HG03103 (cell line): ENCODE measurements around the gene DNM3.

Experiments
- ATAC-seq: cut with Tn5 transposase; IDR thresholded peaks from one replicate; pipeline ENCODE4 v1.9.1; 2021; ENCODE audit warnings: low read depth; ENCODE audit not compliant: unreplicated experiment

DNM3 gene

GRCh38 chr1:172132836-172133235 is 291.5 kb downstream of the DNM3 start:
- ATAC-seq = no peak

GRCh38 chr1:172134087-172134731 is 292.9 kb downstream of the DNM3 start:
- no peak for ATAC-seq

GRCh38 chr1:172135076-172135672 is 293.9 kb downstream of the DNM3 start:
- ATAC-seq = no peak

DNA sequence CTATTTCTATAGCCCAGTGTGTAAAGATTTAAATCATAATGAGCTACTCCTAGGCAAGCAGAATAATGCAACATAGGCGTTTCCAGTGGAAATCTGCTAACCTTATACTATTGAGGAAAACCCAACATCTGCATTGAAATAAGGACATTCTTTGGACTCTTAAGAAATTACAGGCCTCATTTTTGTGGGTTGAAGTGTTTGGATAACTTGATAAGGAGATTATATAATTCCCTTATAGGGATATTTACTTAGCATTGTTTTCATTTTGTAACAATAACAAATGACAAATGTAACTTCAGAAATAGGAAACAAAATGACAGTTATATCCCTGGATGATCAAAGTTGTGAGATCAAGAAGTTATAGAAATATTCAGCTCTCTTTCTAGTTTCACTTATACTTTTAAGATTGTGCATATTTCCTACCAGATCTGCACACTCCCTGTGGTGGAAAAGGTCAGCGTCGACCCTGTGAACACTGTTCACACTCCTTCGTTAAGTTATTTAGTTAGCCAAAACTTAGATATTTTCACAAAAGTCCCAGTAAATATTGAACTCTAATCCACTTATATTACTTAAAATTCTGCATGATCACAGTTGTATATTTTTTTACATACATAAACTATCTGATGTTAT is 294.8 kb downstream of the DNM3 start:
- no peak for ATAC-seq

DNA sequence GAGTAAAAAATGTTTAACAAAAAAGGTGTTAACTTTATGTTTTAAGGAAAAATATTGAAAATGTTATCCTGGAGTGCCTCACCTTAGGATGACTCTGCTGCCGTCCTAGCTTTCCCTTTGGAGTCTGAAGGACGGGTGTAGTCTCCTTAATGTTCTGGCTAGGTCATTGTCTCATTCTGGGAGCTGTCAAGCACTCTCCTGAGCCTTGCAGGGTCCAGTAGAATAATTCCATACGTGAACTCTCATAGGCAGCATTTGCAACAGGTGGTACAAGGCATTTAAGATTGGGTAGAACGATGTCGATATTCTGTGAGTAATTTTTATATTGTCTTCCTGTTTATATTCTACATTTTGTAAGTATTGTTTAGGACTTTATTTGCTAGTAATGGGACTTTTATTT is 295.6 kb downstream of the DNM3 start:
- no peak for ATAC-seq

- no peak for ATAC-seq
Measured at GRCh38 chr1:172137703-172138454, 296.6 kb downstream of the DNM3 start.

GRCh38 chr1:172138634-172139033 is 297.3 kb downstream of the DNM3 start:
- no peak for ATAC-seq

- no peak for ATAC-seq
Measured at GRCh38 chr1:172139196-172139595, 297.9 kb downstream of the DNM3 start.

- ATAC-seq = no peak
Measured at GRCh38 chr1:172140072-172140471, 298.8 kb downstream of the DNM3 start.

- ATAC-seq = no peak
Measured at GRCh38 chr1:172140591-172140990, 299.3 kb downstream of the DNM3 start.

GRCh38 chr1:172141341-172141881 is 300.1 kb downstream of the DNM3 start:
- no peak for ATAC-seq

GRCh38 chr1:172142324-172142723 is 301.0 kb downstream of the DNM3 start:
- ATAC-seq = no peak

GRCh38 chr1:172143384-172144055 is 302.2 kb downstream of the DNM3 start:
- ATAC-seq = no peak

- no peak for ATAC-seq
Measured at GRCh38 chr1:172144445-172145061, 303.3 kb downstream of the DNM3 start.

DNA sequence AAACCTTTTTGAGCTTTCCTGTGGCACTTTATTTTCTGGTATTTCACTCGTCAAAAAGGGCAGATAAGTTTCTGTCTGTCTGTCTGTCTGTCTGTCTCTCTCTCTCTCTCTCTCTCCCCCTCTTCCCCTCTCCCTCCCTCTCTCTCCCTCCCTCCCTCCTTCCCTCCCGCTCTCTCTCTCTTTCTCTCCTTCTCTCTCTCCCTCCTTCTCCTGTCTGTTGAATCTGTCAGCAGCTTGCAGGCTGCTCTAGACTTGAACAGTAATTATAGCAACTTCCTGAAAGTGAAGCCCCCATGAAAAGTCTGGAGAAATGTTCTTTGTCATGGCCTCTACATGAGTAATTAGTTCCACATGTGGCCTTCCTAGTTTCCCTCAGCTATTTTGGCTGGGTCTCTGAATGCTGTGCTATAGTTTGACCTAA is 303.9 kb downstream of the DNM3 start:
- ATAC-seq = no peak

GRCh38 chr1:172145656-172146055 is 304.4 kb downstream of the DNM3 start:
- ATAC-seq = no peak

GRCh38 chr1:172146141-172146850 is 305.0 kb downstream of the DNM3 start:
- no peak for ATAC-seq

DNA sequence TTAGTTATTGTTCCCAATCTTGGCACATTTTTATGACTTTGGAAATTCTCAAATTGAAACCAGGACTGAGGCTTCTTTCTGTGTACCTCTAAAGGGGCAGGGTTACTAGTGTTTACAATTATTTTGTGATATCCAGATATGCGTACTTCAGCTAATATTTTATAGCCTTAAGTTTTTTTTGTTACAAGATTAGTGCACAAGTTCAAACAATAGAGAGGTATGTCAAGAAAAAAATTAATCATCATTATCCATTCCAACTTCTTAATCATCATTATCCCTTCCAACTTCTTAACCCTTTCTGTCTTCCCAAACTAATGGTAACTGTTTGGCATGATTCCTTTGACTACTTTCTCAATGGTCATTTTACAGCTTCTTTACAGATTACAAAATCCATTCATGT is 306.2 kb downstream of the DNM3 start:
- ATAC-seq = no peak

DNA sequence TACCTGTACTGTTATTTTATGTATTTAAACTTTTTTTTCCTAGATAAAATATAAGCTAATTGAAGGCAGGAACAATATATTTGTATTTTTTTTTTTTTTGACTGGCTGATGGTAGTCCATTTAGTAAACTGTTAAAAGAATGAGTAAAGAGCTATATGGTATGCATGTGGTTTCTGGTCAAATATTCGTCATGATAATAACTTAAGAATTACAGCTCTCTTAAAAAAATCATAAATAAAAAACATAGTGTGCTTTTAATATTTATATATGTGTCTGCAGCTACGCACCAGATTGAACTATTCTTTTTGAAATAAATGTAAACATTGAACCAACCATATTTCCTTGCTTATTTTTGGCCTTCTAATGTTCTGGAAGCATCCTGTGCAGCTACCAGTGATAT is 306.9 kb downstream of the DNM3 start:
- no peak for ATAC-seq

DNA sequence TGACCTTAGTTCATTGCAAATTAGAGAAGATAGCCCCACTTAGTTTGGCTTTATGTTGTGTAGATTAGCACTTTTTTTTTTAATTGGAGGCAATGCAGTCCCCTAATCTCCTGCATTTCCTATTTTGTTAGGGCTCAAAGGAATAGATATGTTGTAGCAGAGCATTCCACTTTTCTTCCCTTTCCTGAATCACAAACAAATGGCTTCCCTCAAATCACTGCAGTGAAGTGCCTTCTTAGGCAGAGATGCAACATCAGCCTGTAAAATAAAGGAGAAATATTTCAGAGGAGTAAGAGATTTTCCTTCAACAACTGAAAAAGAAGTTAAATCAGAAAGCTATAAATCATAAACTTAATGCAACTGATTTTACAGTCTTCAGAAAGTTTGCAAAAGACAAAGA is 307.4 kb downstream of the DNM3 start:
- no peak for ATAC-seq
